ENCODE measurements around the gene TRIM33. TPM values are rescaled to one million over a fixed set of nuclear protein-coding genes. Genes with fewer than 3 reads are reported as not detected.

The TRIM33 gene
- total RNA-seq, 4 donors from 2014 or later, result 37.5 to 48.6 (median 41.1) TPM

DNA sequence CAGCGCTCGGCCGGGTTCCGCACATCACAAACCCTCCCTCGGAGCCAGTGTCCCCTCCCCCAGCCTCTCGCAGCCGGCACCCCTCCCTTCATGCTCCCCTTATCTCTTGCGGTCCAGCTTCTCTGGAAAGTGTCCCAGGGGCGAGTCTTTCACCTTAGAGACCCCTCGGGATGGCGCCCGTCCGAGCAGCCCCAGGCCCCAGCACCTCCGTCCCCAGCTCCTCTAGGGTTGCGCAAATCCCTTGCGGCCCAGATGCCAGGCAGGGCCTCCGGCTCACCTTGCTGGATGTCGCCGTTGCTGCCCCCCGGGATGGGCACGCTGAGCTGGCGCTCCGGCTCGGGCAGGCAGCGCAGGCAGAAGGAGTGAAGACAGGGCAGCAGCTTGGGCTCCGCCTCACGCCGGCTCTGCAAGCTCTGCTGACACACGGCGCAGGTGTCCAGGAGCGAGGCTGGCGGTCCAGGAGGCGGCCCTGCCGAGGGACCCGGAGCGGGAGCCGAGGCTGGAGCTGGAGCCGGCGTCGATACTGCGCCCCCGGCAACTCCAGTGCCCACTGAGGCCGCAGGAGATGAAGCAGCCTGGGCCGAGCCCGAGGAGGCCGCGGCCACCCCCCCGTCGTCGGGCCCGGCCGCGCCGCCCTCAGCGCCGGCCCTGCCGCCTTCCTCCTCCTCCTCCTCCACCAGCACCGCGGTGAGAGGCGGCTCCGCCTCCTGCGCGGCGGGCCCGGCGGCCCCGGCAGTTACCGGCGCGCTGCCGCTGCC is 550 bp downstream of the TRIM33 start:
- 0% methylated on average over 21 to 32 of the region's 71 CpGs for WGBS, 2 donors
- peak; percentile 30 to 87 for DNase-seq (ENCODE audit: low spot score in 2 of 2)
- no peak for TF ChIP-seq POLR2A (IDR thresholded peaks at IDR 0.05)
- TF ChIP-seq, protein P1, sequence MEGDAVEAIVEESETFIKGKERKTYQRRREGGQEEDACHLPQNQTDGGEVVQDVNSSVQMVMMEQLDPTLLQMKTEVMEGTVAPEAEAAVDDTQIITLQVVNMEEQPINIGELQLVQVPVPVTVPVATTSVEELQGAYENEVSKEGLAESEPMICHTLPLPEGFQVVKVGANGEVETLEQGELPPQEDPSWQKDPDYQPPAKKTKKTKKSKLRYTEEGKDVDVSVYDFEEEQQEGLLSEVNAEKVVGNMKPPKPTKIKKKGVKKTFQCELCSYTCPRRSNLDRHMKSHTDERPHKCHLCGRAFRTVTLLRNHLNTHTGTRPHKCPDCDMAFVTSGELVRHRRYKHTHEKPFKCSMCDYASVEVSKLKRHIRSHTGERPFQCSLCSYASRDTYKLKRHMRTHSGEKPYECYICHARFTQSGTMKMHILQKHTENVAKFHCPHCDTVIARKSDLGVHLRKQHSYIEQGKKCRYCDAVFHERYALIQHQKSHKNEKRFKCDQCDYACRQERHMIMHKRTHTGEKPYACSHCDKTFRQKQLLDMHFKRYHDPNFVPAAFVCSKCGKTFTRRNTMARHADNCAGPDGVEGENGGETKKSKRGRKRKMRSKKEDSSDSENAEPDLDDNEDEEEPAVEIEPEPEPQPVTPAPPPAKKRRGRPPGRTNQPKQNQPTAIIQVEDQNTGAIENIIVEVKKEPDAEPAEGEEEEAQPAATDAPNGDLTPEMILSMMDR (IDR thresholded peaks at IDR 0.05), result no peak
- intact Hi-C loops (cut with DNase I; ENCODE audit: low total_unique reads), result no loop called here
- H3K4me3 ChIP-seq (ENCODE audit: low read depth, poor library complexity, severe bottlenecking), result peak overlapping the region; percentile 98

DNA sequence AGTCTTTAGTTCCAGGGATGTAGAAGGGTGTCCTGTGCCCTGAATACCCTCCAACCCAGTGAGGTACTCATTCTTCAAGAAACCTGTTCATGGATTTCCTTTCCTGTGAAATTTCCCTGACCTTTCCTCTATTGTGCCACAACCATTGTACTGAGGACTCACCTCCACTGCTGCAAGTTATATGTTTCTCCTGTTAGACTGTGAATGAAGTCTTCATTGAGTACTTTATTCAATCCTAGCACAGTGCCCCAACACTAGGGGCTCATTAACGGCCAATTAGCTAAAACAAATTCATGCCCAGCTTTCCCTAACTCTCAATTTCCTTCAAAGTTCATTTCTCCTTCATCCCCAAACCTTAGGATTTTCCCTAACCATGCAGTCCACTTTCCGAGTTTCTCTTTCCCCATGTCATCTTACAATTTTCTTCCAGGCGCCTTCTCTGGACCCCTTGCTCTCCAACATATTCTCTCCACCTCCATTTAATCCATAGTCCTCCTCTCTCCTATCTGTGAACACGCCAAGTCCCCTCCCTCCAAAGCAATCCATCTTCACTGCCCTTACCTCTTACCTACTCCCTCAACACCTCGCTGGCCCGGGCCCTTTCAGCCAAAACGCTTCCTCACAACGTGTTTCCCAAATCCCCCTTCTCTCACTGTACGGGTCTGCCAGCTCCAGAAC is 1.3 kb downstream of the TRIM33 start:
- peak overlapping the region; percentile 98 for H3K4me3 ChIP-seq (ENCODE audit: low read depth, poor library complexity, severe bottlenecking)
- intact Hi-C loops (cut with DNase I; ENCODE audit: low total_unique reads), result no loop called here
- no peak for DNase-seq (ENCODE audit: low spot score in 2 of 2)
- 2% methylated on average over 9 of the region's 9 CpGs for WGBS, 2 donors
- TF ChIP-seq, protein P1 (IDR thresholded peaks at IDR 0.05), result no peak
- no peak for TF ChIP-seq POLR2A (IDR thresholded peaks at IDR 0.05)

DNA sequence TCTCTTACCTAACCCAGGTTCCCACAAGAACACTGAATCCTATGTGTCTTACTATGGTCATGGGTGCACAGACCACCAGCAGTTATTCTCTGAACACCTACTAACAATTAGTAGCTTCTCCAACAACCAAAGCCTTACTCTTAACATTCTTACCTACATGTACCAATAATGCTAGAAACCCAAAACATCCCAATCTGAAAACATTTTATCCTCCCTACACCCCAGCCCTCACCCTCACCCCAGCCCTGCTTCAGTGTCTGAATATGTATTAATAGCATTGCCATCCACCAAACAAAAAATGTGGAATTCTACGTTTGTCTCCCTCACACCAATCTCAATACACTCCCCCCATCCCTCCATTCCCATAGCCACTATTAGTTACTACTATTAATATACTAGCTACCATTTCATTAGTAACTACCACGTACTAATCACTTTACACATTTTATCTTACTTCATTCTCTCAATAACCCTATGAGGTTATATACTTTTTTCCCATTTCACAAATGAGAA is 2.6 kb downstream of the TRIM33 start:
- WGBS, 2 donors, result 54 to 60% methylated on average over 2 of the region's 2 CpGs
- no peak overlapping the region for H3K4me3 ChIP-seq (ENCODE audit: low read depth, poor library complexity, severe bottlenecking)
- no peak for TF ChIP-seq POLR2A (IDR thresholded peaks at IDR 0.05)
- TF ChIP-seq, protein P1 (IDR thresholded peaks at IDR 0.05), result no peak
- intact Hi-C loops (cut with DNase I; ENCODE audit: low total_unique reads), result no loop called here
- no peak for DNase-seq (ENCODE audit: low spot score in 2 of 2)

DNA sequence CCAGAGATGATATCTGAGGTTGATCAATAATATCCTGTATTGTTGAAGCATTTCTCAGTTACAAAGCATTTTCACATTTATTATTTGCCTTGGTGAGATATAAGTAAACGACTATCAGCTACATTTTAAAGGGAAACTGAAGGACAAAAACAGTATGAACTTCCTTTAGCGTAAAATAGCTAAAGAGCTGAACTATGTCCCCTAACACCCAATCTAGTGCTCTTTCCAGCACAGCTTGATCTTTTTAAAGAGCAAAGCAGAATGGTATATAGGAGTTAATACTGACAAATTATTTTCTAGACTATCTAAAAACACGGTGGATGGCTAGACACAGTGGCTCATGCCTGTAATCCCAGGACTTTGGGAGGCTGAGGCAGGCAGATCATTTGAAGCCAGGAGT is 3.5 kb downstream of the TRIM33 start:
- 57 to 60% methylated on average over 3 of the region's 3 CpGs for WGBS, 2 donors
- no peak for DNase-seq (ENCODE audit: low spot score in 2 of 2)
- TF ChIP-seq, protein P1 (IDR thresholded peaks at IDR 0.05), result no peak
- TF ChIP-seq POLR2A (IDR thresholded peaks at IDR 0.05), result no peak
- intact Hi-C loops (cut with DNase I; ENCODE audit: low total_unique reads), result no loop called here
- no peak overlapping the region for H3K4me3 ChIP-seq (ENCODE audit: low read depth, poor library complexity, severe bottlenecking)

DNA sequence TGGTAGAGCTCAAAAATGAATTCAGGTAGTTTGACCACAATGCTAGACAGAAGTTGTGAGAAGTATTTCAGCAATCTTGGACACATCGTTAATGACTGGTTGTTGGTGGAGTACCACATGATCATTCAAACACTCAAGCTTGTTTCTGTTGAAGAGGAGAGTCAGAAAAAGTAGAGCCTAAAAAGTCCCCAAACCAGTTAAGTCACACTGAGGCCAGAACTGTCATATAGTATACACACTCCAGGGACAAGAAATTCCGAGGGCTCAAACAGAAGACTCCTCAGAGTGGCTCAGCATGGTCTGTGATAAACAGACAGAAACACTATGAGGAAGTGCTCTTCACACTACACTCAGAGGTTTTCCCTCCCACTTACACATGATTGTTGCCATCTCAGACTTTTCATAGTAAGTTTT is 5.8 kb downstream of the TRIM33 start:
- no peak overlapping the region for H3K4me3 ChIP-seq (ENCODE audit: low read depth, poor library complexity, severe bottlenecking)
- intact Hi-C loops (cut with DNase I; ENCODE audit: low total_unique reads), result no loop called here
- 49 to 51% methylated on average over 2 of the region's 2 CpGs for WGBS, 2 donors
- TF ChIP-seq, protein P1 (IDR thresholded peaks at IDR 0.05), result no peak
- TF ChIP-seq POLR2A (IDR thresholded peaks at IDR 0.05), result no peak
- DNase-seq (ENCODE audit: low spot score in 2 of 2), result no peak

Measured in lower leg skin (tissue), 4 donors.